ENCODE measurements around the gene SF3B3. TPM values are rescaled to one million over a fixed set of nuclear protein-coding genes. Genes with fewer than 3 reads are reported as not detected.

SF3B3 gene
- total RNA-seq, result 441 and 453 TPM in 2 replicates

DNA sequence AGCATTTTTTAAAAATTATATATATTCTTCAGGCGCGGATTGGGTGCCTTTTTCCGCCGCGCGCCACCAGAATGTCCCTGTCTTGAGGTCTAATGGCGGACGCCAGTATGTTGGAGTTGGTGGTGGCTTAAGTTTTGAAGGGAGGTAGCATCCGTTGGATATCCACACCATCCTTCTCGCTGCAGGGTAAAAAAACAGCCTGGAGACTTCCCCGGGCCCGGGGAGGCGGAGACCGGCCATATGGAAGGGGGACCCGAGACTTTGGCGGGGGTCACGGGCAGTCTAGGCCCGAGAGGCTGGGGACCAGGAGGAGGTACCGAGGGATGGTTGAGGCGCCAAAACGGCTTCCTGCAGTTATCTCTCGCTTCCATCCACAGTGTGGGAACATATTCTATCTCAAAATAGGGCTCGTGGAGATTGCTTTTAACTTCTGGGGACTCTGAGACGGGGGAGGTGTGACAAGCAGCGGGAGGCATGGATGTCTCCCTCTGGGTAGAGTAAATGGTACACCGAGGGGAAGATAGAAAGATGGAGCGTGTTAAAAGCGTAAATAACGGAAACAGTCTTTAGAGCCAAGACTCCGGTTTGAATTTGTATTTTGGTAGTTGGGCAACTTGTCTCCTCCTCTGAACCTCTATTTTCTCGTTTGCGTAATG lies at the start of gene SF3B3:
Gene SF3B3, plus strand, starts transcription at position 74 of the 656 bp plus-strand sequence. CDS start 2,841 bp downstream, outside the sequence.
- intact Hi-C loops (cut with micrococcal nuclease), result loop anchor here (1.0 to 10.0 kb wide), 10 partner anchors 15 to 957 kb away; partner anchors contain the start of genes AARS1, DDX19A, EXOSC6 and FCSK

GRCh38 chr16:70474320-70475053 lies 49.1 kb upstream of the SF3B3 start:
- intact Hi-C loops (cut with micrococcal nuclease), result loop anchor here (5.0 kb wide), 1 partner anchor 92 kb away; no protein-coding TSS in a partner anchor

- intact Hi-C loops (cut with micrococcal nuclease), result loop anchor here (5.0 kb wide), 1 partner anchor 93 kb away; no protein-coding TSS in a partner anchor
Observed at GRCh38 chr16:70475054-70475871, 48.4 kb upstream of the SF3B3 start.

GRCh38 chr16:70476272-70477020 lies 47.2 kb upstream of the SF3B3 start:
- intact Hi-C loops (cut with micrococcal nuclease), result loop anchor here (5.0 kb wide), 1 partner anchor 94 kb away; no protein-coding TSS in a partner anchor

DNA sequence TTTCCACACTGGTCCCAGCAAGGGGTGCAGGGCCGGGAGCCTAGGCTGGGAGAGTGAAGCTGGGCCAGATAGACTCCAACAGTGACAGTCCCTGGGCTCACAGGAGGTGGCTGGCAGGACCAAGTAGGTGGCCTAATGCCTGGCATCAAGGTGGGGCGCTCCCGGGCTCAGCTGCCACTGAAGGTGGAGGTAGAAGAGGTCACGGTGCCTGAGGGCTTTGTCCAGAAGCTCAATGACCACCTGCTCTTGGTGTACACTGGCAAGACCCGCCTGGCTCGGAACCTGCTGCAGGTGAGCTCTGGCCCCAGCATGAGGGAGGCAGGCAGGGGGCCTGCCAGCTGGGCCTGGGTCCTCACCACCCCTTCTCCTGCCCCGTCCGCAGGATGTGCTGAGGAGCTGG lies 45.4 kb upstream of the SF3B3 start:
- intact Hi-C loops (cut with micrococcal nuclease), result loop anchor here (5.0 kb wide), 1 partner anchor 96 kb away; no protein-coding TSS in a partner anchor

- intact Hi-C loops (cut with micrococcal nuclease), result loop anchor here (5.0 kb wide), 1 partner anchor 97 kb away; no protein-coding TSS in a partner anchor
Observed at GRCh38 chr16:70478912-70479341, 44.7 kb upstream of the SF3B3 start.

GRCh38 chr16:70480127-70481105 lies 43.2 kb upstream of the SF3B3 start:
- intact Hi-C loops (cut with micrococcal nuclease), result no loop called here

DNA sequence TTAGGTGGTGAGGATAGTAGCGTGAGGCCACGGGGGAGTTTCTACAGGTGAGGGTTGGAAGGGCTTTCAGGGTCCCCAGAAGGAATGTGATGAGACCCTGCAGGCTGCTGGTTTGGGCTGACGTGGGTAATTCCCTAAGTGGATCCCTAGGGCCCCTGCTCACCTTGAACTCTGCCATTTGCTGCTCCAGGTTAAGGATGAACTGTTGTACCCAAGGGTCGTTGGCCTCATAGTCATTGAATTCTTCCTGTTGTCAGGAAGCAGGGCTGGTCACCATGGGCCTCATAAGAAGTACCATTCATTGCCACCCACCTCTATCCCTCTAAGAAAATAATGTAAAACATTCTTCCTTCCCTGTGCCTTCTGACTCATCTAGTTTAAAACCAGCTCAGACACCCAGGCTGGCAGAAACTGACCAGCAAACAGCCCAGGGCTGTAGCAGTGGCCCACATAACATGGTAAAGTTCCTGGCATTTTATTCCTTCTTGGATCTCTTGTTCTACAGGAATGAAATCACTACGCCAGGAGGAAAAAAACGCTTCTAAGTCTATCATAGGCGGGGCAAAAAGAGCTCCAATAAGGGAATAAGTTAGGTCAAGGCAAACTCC lies 41.6 kb upstream of the SF3B3 start:
- intact Hi-C loops (cut with micrococcal nuclease), result no loop called here

DNA sequence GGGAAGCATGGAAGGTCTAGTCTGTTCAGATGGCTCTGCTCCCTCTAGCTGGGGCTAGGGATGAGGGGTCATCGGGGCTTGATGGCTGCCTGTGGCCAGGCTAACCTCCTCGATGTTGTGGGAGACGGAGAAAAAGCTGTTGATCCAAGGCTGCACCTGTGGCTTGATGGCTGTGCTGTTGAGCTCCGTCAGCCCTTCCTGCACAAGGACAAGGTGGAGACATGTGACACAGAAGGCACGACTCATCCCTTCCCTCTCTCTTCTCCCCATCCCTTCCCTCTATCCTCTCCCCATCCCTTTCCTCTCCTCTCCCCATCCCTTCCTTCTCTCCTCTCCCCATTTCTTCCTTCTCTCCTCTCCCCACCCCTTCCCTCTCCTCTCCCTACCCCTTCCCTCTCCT lies 41.0 kb upstream of the SF3B3 start:
- intact Hi-C loops (cut with micrococcal nuclease), result no loop called here

DNA sequence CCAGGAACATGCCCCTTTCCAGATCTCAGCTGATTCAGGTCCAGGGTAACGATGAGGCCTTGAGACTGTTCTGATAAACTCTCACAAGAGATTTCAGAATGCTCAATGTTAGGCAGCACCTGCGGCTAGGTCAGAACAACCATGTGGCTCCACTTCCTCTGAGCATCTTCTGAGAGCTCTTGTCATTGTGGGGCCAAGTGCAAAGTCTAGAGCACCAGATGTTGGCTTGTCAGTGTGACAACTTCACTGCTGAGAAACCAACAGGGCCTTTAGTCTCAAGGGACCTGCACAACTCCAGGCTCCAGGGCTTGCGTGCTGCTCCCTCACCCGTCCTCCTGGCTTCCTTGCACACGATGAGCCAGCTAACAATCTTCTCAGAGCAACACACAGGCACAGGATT lies 40.2 kb upstream of the SF3B3 start:
- intact Hi-C loops (cut with micrococcal nuclease), result no loop called here

DNA sequence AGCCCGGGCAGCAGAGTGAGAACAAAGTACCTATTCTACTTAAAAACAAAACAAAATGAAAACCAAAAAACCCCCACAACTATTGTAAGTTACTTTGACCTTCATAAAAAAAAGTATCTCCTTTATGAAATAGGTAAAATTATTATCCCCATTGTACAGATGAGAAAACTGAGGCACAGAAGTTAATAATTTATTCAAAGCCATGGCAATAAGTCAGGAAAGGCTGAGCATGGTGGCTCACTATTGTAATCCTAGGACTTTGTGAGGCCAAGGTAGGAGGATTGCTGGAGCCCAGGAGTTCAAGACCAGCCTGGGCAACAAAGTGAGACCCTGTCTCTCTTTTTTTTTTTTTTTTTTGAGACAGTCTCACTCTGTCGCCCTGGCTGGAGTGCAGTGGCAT lies 38.7 kb upstream of the SF3B3 start:
- intact Hi-C loops (cut with micrococcal nuclease), result no loop called here

GRCh38 chr16:70490261-70490660 lies 33.4 kb upstream of the SF3B3 start:
- intact Hi-C loops (cut with micrococcal nuclease), result no loop called here

- intact Hi-C loops (cut with micrococcal nuclease), result no loop called here
Observed at GRCh38 chr16:70493802-70494201, 29.8 kb upstream of the SF3B3 start.

GRCh38 chr16:70494202-70494770 lies 29.3 kb upstream of the SF3B3 start:
- intact Hi-C loops (cut with micrococcal nuclease), result no loop called here

- intact Hi-C loops (cut with micrococcal nuclease), result no loop called here
Observed at GRCh38 chr16:70494777-70495176, 28.8 kb upstream of the SF3B3 start.

GRCh38 chr16:70495425-70496182 lies 28.0 kb upstream of the SF3B3 start:
- intact Hi-C loops (cut with micrococcal nuclease), result no loop called here

DNA sequence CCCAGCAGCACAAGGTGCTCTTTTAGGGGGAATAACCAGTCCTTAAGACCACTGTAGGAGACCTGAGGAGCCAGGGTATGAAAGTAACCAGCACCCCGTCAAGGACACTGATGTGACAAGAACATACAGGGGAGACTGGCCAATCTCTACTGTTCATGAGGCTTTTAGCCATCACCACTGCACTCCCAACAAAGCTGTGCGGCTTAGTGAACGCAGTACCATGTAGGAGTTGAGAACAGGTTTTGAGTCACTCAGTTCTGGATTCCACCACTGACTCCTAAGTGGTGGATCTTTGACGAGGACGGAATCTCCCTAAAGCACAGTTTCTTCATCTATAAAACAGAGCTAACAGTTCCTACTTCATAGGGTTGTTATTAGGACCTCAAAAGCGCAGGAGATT lies 27.1 kb upstream of the SF3B3 start:
- intact Hi-C loops (cut with micrococcal nuclease), result no loop called here

DNA sequence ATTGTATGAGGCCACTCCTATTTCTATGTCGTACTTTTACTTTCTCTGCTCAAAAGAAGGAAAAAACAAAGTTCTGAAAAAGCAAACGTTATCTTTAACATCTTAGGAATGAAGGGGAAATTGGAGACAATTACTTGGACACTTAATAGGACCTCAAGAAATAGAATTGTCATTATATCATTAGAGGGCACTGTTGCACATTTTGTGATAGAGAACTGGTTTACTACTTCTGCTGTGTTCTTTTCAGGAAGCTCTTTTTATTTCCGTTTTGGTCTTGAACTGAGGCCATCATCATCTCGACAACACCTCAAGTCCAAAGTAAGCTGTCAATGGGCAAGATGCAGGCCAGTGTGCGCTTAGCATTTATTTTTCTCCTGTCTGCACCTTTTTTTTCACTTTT lies 14.9 kb upstream of the SF3B3 start:
- intact Hi-C loops (cut with micrococcal nuclease), result loop anchor here (2.0 kb wide), 1 partner anchor 16 kb away; no protein-coding TSS in a partner anchor
